ENCODE measurements around the gene ZHX3.

Gene ZHX3

GRCh38 chr20:41150664-41151063 lies 166.9 kb downstream of the ZHX3 start:
- DNase-seq (ENCODE audit: low read depth): peak; percentile 54

- no peak for DNase-seq (ENCODE audit: low read depth)
Observed at GRCh38 chr20:41148942-41149341, 168.6 kb downstream of the ZHX3 start.

GRCh38 chr20:41147767-41148191 lies 169.8 kb downstream of the ZHX3 start:
- DNase-seq (ENCODE audit: low read depth): no peak

- DNase-seq (ENCODE audit: low read depth): no peak
Observed at GRCh38 chr20:41145821-41146620, 171.5 kb downstream of the ZHX3 start.

GRCh38 chr20:41145317-41145716 lies 172.2 kb downstream of the ZHX3 start:
- no peak for DNase-seq (ENCODE audit: low read depth)

GRCh38 chr20:41143354-41143753 lies 174.2 kb downstream of the ZHX3 start:
- no peak for DNase-seq (ENCODE audit: low read depth)

- peak; percentile 31 for DNase-seq (ENCODE audit: low read depth)
Observed at GRCh38 chr20:41142919-41143318, 174.6 kb downstream of the ZHX3 start.

GRCh38 chr20:41142245-41142644 lies 175.3 kb downstream of the ZHX3 start:
- DNase-seq (ENCODE audit: low read depth): no peak

- DNase-seq (ENCODE audit: low read depth): no peak
Observed at GRCh38 chr20:41141153-41141815, 176.2 kb downstream of the ZHX3 start.

GRCh38 chr20:41140226-41141133 lies 177.1 kb downstream of the ZHX3 start:
- no peak for DNase-seq (ENCODE audit: low read depth)

- no peak for DNase-seq (ENCODE audit: low read depth)
Observed at GRCh38 chr20:41139227-41140093, 178.1 kb downstream of the ZHX3 start.

GRCh38 chr20:41138475-41139226 lies 178.9 kb downstream of the ZHX3 start:
- DNase-seq (ENCODE audit: low read depth): peak; percentile 57

GRCh38 chr20:41137614-41138474 lies 179.7 kb downstream of the ZHX3 start:
- DNase-seq (ENCODE audit: low read depth): peak; percentile 40

GRCh38 chr20:41136680-41137613 lies 180.6 kb downstream of the ZHX3 start, which contains the start of gene PLCG1:
TSS of gene PLCG1 (plus strand) at chr20:41137543. CDS start at chr20:41137642, 99 bp downstream.
- peak; percentile 33 for DNase-seq (ENCODE audit: low read depth)

GRCh38 chr20:41135888-41136679 lies 181.4 kb downstream of the ZHX3 start:
- no peak for DNase-seq (ENCODE audit: low read depth)

- no peak for DNase-seq (ENCODE audit: low read depth)
Observed at GRCh38 chr20:41135187-41135887, 182.2 kb downstream of the ZHX3 start.

Data from CMK (cell line).